ENCODE data around the gene BEST2. TPM values are rescaled to one million over a fixed set of nuclear protein-coding genes. Genes with fewer than 3 reads are reported as not detected.

BEST2 gene
- total and polyA plus RNA-seq, 2 donors from 2014 or later: not detected

DNA sequence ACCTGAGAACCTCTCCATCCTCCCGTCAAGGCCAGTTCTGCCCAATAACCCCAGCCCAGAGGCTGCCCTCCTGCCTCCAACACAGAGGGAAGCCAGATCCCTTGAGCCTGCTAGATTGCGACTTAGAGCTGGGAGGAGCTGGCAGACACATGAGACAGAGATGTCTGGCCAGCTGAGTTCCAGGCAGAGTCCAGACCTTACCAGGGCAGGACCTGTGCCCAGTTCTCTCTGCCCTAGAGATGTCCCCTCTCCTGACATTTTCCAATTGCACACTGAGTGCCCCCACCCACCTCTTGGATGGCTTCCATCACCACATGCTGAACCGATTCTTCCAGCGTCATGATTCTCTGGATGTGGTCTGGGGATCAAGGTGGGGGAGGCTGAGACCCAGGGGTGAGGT lies 20.7 kb downstream of the BEST2 start:
- no peak overlapping the region for H3K4me3 ChIP-seq (ENCODE audit: low read length in 3 of 3)
- H3K27me3 ChIP-seq (ENCODE audit: control insufficient read depth, insufficient read depth, low read length): no peaks in the 10 kb centered on the region
- DNase-seq (no peak), FAIRE-seq (no peak)
- H3K9me3 ChIP-seq (ENCODE audit: control insufficient read depth in 2 of 3, insufficient read depth in 1 of 3, low read length in 3 of 3): no peaks in the 10 kb centered on the region
- H3K36me3 ChIP-seq (ENCODE audit: control insufficient read depth in 2 of 3, insufficient read depth in 3 of 3, low read length in 3 of 3): peaks cover 0 to 7% (median 0%) of the 10 kb centered on the region in 3 donors
- H3K9ac ChIP-seq (ENCODE audit: low read length in 3 of 3): no peak overlapping the region
- TF ChIP-seq, protein P1, sequence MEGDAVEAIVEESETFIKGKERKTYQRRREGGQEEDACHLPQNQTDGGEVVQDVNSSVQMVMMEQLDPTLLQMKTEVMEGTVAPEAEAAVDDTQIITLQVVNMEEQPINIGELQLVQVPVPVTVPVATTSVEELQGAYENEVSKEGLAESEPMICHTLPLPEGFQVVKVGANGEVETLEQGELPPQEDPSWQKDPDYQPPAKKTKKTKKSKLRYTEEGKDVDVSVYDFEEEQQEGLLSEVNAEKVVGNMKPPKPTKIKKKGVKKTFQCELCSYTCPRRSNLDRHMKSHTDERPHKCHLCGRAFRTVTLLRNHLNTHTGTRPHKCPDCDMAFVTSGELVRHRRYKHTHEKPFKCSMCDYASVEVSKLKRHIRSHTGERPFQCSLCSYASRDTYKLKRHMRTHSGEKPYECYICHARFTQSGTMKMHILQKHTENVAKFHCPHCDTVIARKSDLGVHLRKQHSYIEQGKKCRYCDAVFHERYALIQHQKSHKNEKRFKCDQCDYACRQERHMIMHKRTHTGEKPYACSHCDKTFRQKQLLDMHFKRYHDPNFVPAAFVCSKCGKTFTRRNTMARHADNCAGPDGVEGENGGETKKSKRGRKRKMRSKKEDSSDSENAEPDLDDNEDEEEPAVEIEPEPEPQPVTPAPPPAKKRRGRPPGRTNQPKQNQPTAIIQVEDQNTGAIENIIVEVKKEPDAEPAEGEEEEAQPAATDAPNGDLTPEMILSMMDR (IDR thresholded peaks at IDR 0.05; ENCODE audit: borderline replicate concordance, extremely low read depth, insufficient read depth): no peak
- intact Hi-C loops (cut with DNase I): no loop called here
- peaks cover 0 to 9% (median 4%) of the 10 kb centered on the region in 3 donors for H3K4me1 ChIP-seq (ENCODE audit: control insufficient read depth in 2 of 3, insufficient read depth in 2 of 3, low read depth in 1 of 3, low read length in 3 of 3)
- H3K27ac ChIP-seq (ENCODE audit: low read depth in 2 of 2, low read length in 2 of 2): no peak overlapping the region

DNA sequence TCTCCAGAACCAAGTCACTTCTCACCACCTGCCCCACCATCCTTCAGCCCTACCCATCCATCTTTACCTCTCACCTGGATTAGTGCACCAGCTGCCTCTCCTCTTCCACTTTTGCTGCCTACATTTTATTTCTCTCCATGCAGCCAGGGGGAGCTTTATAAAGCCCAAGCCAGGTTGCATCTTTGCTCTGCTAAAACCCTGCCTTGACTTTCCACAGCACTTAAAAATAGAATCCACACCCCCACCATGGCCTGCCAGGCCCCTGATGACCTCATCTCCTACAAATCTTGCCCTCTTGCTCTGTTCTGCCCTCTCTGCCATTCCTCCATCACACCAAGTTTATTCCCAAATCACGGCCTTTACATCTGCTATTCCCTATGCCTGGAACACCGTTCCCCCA lies 22.0 kb downstream of the BEST2 start:
- Histone ChIP-seq H3K36me3 (ENCODE audit: control insufficient read depth in 2 of 3, insufficient read depth in 3 of 3, low read length in 3 of 3) (peaks cover 0 to 7% (median 0%) of the 10 kb centered on the region in 3 donors), H3K4me1 (ENCODE audit: control insufficient read depth in 2 of 3, insufficient read depth in 2 of 3, low read depth in 1 of 3, low read length in 3 of 3) (peaks cover 0 to 13% (median 4%) of the 10 kb centered on the region in 3 donors), H3K9me3 (ENCODE audit: control insufficient read depth in 2 of 3, insufficient read depth in 1 of 3, low read length in 3 of 3) (no peaks in the 10 kb centered on the region), H3K4me3 (ENCODE audit: low read length in 3 of 3) (no peak overlapping the region), H3K27me3 (ENCODE audit: control insufficient read depth, insufficient read depth, low read length) (no peaks in the 10 kb centered on the region), H3K9ac (ENCODE audit: low read length in 3 of 3) (no peak overlapping the region), H3K27ac (ENCODE audit: low read depth in 2 of 2, low read length in 2 of 2) (no peak overlapping the region)
- FAIRE-seq (no peak), DNase-seq (peak in 1 of 5 donors; percentile 15)
- intact Hi-C loops (cut with DNase I): no loop called here
- TF ChIP-seq, protein P1 (IDR thresholded peaks at IDR 0.05; ENCODE audit: borderline replicate concordance, extremely low read depth, insufficient read depth): no peak

DNA sequence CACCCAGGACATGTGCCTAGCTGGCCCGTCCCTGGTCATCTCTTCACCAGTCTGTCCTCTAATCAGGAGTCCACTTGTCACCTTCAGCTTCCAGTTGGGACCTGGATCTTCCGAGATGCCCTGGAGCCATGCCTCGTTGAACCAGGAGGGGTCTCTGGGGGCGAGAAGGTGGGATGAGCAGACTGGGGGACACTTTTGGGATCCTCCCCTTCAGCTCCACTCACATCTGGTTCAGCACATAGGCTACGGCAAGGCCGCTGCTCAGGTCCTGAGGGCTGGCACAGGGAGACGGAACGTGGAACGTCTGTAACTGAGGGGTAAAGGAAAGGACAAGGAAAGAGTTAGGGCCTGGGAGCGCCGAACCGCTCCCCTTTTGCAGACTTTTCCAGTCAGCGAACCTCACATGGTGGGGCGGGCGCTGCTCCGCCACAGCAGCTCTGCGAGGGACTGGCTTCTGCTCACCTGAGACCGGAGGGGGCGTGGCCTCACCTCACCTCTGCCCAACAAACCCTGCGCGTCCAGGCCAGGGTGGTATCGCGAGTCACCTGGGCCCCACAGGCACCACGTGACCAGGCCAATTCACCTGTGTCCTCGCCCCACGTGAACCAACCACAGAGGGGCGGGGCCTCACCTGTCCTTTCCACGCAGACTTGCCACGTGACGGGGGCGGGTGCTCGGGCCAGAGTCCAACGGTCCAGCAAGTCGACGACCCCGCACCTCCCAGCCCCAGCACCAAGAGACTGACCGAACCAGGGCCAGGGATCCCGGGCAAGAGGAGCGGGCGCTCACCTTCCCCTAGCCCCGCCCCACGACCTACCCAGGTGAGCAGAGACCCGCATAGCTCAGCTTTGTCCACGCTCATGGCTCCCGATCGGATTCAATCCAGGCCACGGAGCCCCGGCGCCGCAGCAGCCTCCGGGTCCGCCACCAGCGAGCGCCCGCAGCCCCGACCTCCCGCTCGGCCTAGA lies 23.3 kb downstream of the BEST2 start, which contains the start of gene HOOK2:
HOOK2 (minus strand) TSS at position 965 of the 968 bp plus-strand sequence; CDS start at position 862, 103 bp downstream.
- Histone ChIP-seq H3K36me3 (ENCODE audit: control insufficient read depth in 2 of 3, insufficient read depth in 3 of 3, low read length in 3 of 3) (peaks cover 0 to 4% (median 0%) of the 10 kb centered on the region in 3 donors), H3K9me3 (ENCODE audit: control insufficient read depth in 2 of 3, insufficient read depth in 1 of 3, low read length in 3 of 3) (no peaks in the 10 kb centered on the region), H3K27ac (ENCODE audit: low read depth in 2 of 2, low read length in 2 of 2) (peak within 1 kb of the TSS; percentile 91 to 99), H3K27me3 (ENCODE audit: control insufficient read depth, insufficient read depth, low read length) (no peaks in the 10 kb centered on the region), H3K9ac (ENCODE audit: low read length in 3 of 3) (peak within 1 kb of the TSS in 2 of 3 donors; percentile 39 to 88), H3K4me3 (ENCODE audit: low read length in 3 of 3) (peak within 1 kb of the TSS; percentile 37 to 75 (median 57)), H3K4me1 (ENCODE audit: control insufficient read depth in 2 of 3, insufficient read depth in 2 of 3, low read depth in 1 of 3, low read length in 3 of 3) (peaks cover 0 to 17% (median 4%) of the 10 kb centered on the region in 3 donors)
- TF ChIP-seq, protein P1 (IDR thresholded peaks at IDR 0.05; ENCODE audit: borderline replicate concordance, extremely low read depth, insufficient read depth): no peak
- intact Hi-C loops (cut with DNase I): no loop called here
- FAIRE-seq (no peak), DNase-seq (peak; percentile 90 to 99 (median 93))

Measured in kidney (tissue), 14 donors.